Measurements from ENCODE around the gene SLPI.

The SLPI gene

GRCh38 chr20:45218636-45219035, 35.7 kb downstream of the SLPI start:
- no peak for DNase-seq (ENCODE audit: low read depth, low spot score)

GRCh38 chr20:45218124-45218523, 36.2 kb downstream of the SLPI start:
- no peak for DNase-seq (ENCODE audit: low read depth, low spot score)

GRCh38 chr20:45212836-45213235, 41.5 kb downstream of the SLPI start:
- no peak for DNase-seq (ENCODE audit: low read depth, low spot score)

GRCh38 chr20:45211569-45212474, 42.5 kb downstream of the SLPI start:
- DNase-seq (ENCODE audit: low read depth, low spot score), result no peak

GRCh38 chr20:45209924-45210323, 44.4 kb downstream of the SLPI start:
- no peak for DNase-seq (ENCODE audit: low read depth, low spot score)

GRCh38 chr20:45206725-45207124, 47.6 kb downstream of the SLPI start, which contains the start of gene SEMG1:
Gene SEMG1 (plus strand): TSS chr20:45207033. CDS start chr20:45207054, 21 bp downstream.
- no peak for DNase-seq (ENCODE audit: low read depth, low spot score)
